Right cardiac atrium (tissue), 5 donors: Measurements from ENCODE around the gene DNAH17. TPM values are rescaled to one million over a fixed set of nuclear protein-coding genes. Genes with fewer than 3 reads are reported as not detected.

Source experiments
- ATAC-seq, 2 donors: fragments of 200-7000 bp; cut with Tn5 transposase; one replicate each; pipeline versions ENCODE4 v1.8.0 to v1.9.1; 2020; ENCODE audit warnings: moderate library complexity in 2 of 2, mild to moderate bottlenecking in 1 of 2
- DNase-seq, 3 donors: peaks; one replicate each; pipeline ENCODE4 v3.0.0-alpha.2; 2020
- H3K27ac ChIP-seq: one replicate; pipeline ENCODE4 v1.5.1; 2013; ENCODE audit warnings: mild to moderate bottlenecking, low read length, control low read depth, moderate library complexity
- H3K27me3 ChIP-seq: one replicate; pipeline ENCODE4 v1.6.1; 2013; ENCODE audit not compliant: control insufficient read depth, insufficient read depth
- H3K4me1 ChIP-seq: one replicate; pipeline ENCODE4 v1.6.1; 2013; ENCODE audit warnings: low read length; ENCODE audit not compliant: control insufficient read depth, insufficient read depth
- H3K4me3 ChIP-seq: one replicate; pipeline ENCODE4 v1.5.1; 2013; ENCODE audit warnings: low read length, control low read depth
- H3K9me3 ChIP-seq: one replicate; pipeline ENCODE4 v1.6.1; 2013; ENCODE audit warnings: low read length; ENCODE audit not compliant: control insufficient read depth
- WGBS: extraction: QIAGEN DNeasy Blood & Tissue Kit; methylation state at CpG from one replicate; pipeline ENCODE4 v1.1.7; 2013; 5-methylcytosine and 5-hydroxymethylcytosine counted together
- intact Hi-C, 4 donors: fragments of 100-400 bp; cut with DNase I; formaldehyde crosslinking; loops; one replicate each; pipeline versions ENCODE4 v1.11.0 to v1.14.0; 2022 to 2023
- polyA plus RNA-seq: library from polyadenylated mRNA; stranded (reverse); fragments of 200-250 nt; gene quantifications from one replicate; pipeline ENCODE4 v1.2.3, GENCODE V29; 2013
- total RNA-seq, 4 donors: library from RNA; stranded (reverse); fragmentation: NEBNext Ultra II Directional; extraction: Animal tissue kit (Norgen Biotek cat#: 25700); gene quantifications; one replicate each; pipeline ENCODE4 v1.2.1, GENCODE V29; 2021
- donor health status: healthy with polysubstance abuse.
- donor health status: DM: no; HTN: yes; CAD: no.
- donor health status: DM: no; HTN: no; CAD: no.
- donor health status: DM: no; HTN: yes; CAD: no; lungs with severe emphysema.
- donor health status: DM: yes; HTN: yes; CAD: no.

DNAH17 gene
- total and polyA plus RNA-seq, 5 donors, result 0.06 to 0.28 (median 0.19) TPM; not detected in 1

DNA sequence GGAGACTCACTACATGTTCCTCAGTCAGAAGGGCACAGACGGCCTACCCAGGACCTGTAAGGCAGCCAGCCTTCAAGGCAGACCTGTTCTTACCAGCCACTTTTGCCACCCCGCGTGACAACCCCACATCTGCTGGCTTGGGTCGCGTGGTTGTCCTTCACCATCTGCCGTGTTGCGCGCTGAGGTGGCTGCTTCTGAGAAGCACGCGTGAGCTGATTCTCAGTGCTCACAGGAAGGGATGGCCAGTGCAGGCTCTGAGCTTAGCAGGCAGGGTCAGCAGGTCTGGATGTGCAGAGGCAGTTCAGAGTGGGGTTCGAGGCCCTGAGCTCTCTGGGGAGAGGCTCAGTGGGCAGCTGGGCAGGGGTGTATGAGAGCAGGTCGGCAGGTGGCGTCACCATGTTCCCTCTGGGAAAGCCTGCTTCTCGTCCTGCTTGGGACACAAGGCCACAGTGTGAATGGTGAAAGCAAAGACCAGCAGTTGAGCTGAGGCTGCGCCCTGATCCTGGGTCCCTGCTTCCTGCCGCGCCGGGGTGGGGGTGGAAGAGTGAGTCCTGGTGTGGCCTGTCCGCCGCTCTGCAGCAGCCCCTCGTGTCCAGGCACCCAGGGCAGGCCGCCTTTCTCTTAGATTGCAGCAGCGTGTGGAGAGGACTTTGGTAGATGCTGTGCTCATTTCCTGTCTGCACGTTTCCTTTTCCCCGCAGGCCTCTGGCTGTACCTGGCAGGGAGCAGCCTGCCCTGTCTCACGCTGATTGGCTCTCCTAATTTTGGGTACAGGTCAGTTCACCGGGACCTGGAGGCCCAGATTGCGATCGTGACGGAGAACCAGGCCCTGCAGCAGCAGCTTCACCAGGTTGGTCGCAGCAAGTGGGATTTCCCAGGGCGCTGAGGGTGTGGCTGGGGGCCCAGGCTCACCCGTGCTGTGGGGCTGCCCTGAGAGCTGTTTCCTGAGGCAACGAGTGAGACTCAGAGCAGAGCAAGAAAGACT, 162.7 kb downstream of the DNAH17 start:
- WGBS, result 72% methylated on average over 34 of the region's 34 CpGs
- DNase-seq (peak in 2 of 3 donors; percentile 51 to 58), ATAC-seq (no peak)
- no peak overlapping the region for H3K4me3 ChIP-seq
- no peaks in the 10 kb centered on the region for H3K9me3 ChIP-seq
- intact Hi-C loops, result loop anchor here in 1 of 4 donors (5.0 kb wide), 1 partner anchor 32 kb away; no protein-coding TSS in a partner anchor
- H3K27ac ChIP-seq, result peak overlapping the region; percentile 18
- H3K27me3 ChIP-seq, result no peaks in the 10 kb centered on the region
- H3K4me1 ChIP-seq, result peaks cover 32% of the 10 kb centered on the region

GRCh38 chr17:78412403-78412802, 164.8 kb downstream of the DNAH17 start:
- ATAC-seq, result no peak
- intact Hi-C loops, result no loop called here
- WGBS, result 86% methylated on average over 10 of the region's 10 CpGs
- peak in 1 of 3 donors; percentile 37 for DNase-seq
- peaks cover 38% of the 10 kb centered on the region for H3K4me1 ChIP-seq
- no peaks in the 10 kb centered on the region for H3K9me3 ChIP-seq
- no peak overlapping the region for H3K4me3 ChIP-seq
- no peaks in the 10 kb centered on the region for H3K27me3 ChIP-seq
- peak overlapping the region; percentile 5 for H3K27ac ChIP-seq

GRCh38 chr17:78411241-78411857, 165.8 kb downstream of the DNAH17 start:
- Histone ChIP-seq H3K9me3 (no peaks in the 10 kb centered on the region), H3K27ac (peak overlapping the region; percentile 79), H3K4me1 (peaks cover 32% of the 10 kb centered on the region), H3K27me3 (no peaks in the 10 kb centered on the region), H3K4me3 (no peak overlapping the region)
- WGBS, result 46% methylated on average over 17 of the region's 17 CpGs
- peak; percentile 68 for ATAC-seq
- DNase-seq, result peak in 2 of 3 donors; percentile 53 to 69
- intact Hi-C loops, result no loop called here

GRCh38 chr17:78409191-78409928, 167.8 kb downstream of the DNAH17 start:
- Histone ChIP-seq H3K27ac (no peak overlapping the region), H3K4me3 (no peak overlapping the region), H3K4me1 (peaks cover 23% of the 10 kb centered on the region), H3K9me3 (no peaks in the 10 kb centered on the region), H3K27me3 (no peaks in the 10 kb centered on the region)
- 69% methylated on average over 12 of the region's 12 CpGs for whole genome bisulfite sequencing
- DNase-seq (peak in 2 of 3 donors; percentile 47 to 53), ATAC-seq (no peak)
- intact Hi-C loops, result no loop called here

GRCh38 chr17:78408476-78409050, 168.6 kb downstream of the DNAH17 start:
- DNase-seq (peak in 1 of 3 donors; percentile 32), ATAC-seq (no peak)
- WGBS, result 87% methylated on average over 23 of the region's 23 CpGs
- Histone ChIP-seq H3K27ac (no peak overlapping the region), H3K9me3 (no peaks in the 10 kb centered on the region), H3K27me3 (no peaks in the 10 kb centered on the region), H3K4me3 (no peak overlapping the region), H3K4me1 (peaks cover 23% of the 10 kb centered on the region)
- intact Hi-C loops, result no loop called here

DNA sequence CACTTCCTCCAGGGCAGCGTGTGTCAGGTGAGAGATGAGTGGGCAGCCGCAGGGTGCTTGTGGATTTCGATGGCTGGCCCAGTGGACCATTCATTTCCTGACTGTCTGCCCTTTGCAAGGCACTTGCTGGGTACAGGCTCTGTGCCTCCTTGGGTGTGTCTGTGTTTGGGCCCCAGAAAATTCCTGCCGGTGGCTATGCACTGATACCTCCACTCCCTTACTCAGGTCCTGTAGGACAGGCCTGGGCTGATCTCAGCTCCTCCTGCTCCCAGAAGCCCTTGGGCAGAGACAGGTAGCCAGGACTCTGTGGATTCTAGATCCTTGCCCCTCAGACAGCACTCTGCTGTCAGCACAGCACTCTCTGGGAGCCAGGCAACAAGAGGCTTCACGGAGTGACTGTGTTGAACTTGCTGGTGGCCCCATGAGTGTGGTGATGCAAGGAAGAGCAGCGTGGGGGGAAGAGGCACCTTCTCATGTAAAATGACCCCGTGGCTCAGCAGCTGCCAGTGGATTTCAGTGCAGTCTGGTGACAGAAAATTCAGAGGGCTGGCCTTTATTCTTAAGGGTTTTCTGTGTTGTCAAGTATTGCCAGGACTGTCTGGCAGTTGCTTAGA, 169.7 kb downstream of the DNAH17 start:
- H3K27ac ChIP-seq, result no peak overlapping the region
- whole genome bisulfite sequencing, result 81% methylated on average over 7 of the region's 7 CpGs

DNA sequence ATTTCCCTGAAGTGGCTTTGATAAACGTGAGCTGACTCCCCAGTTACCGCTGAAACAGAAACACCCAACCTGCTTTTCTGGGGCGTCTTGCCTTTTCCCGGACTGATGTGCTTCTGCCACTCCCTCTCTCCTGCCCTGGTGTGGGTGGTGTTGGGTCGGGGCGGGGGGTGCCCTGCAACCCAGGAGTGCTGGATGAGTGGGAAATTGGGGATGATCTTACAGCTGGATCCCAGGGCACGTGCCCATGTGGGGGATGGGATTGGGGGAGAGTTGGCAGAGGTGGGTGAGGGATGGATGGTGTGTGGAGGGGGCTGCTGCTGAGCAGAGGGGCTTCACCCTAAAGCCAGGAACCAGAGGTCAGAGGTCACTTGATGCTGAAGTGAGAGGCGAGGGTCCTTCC, 170.3 kb downstream of the DNAH17 start:
- Histone ChIP-seq H3K9me3 (no peaks in the 10 kb centered on the region), H3K4me1 (peaks cover 15% of the 10 kb centered on the region), H3K27me3 (no peaks in the 10 kb centered on the region), H3K27ac (no peak overlapping the region), H3K4me3 (no peak overlapping the region)
- ATAC-seq (no peak), DNase-seq (no peak)
- intact Hi-C loops, result no loop called here
- WGBS, result 90% methylated on average over 8 of the region's 8 CpGs

More for the DNA sequence above, 169.7 kb downstream of the DNAH17 start:
- H3K4me3 ChIP-seq, result no peak overlapping the region
- H3K27me3 ChIP-seq, result no peaks in the 10 kb centered on the region
- DNase-seq (peak in 1 of 3 donors; percentile 16), ATAC-seq (no peak)
- no peaks in the 10 kb centered on the region for H3K9me3 ChIP-seq
- intact Hi-C loops, result no loop called here
- H3K4me1 ChIP-seq, result peaks cover 18% of the 10 kb centered on the region

GRCh38 chr17:78406396-78406795, 170.8 kb downstream of the DNAH17 start:
- no peak for ATAC-seq
- DNase-seq, result no peak
- no peaks in the 10 kb centered on the region for H3K27me3 ChIP-seq
- intact Hi-C loops, result no loop called here
- no peak overlapping the region for H3K4me3 ChIP-seq
- no peaks in the 10 kb centered on the region for H3K9me3 ChIP-seq
- H3K27ac ChIP-seq, result no peak overlapping the region
- WGBS, result 91% methylated on average over 6 of the region's 6 CpGs
- H3K4me1 ChIP-seq, result peaks cover 12% of the 10 kb centered on the region

GRCh38 chr17:78403822-78404221, 173.4 kb downstream of the DNAH17 start:
- Histone ChIP-seq H3K9me3 (no peaks in the 10 kb centered on the region), H3K4me3 (no peak overlapping the region), H3K27me3 (no peaks in the 10 kb centered on the region), H3K27ac (no peak overlapping the region), H3K4me1 (peaks cover 1% of the 10 kb centered on the region)
- 92% methylated on average over 14 of the region's 14 CpGs for WGBS
- intact Hi-C loops, result no loop called here
- ATAC-seq (no peak), DNase-seq (peak in 2 of 3 donors; percentile 11 to 37)

GRCh38 chr17:78401891-78402290, 175.3 kb downstream of the DNAH17 start:
- H3K27ac ChIP-seq, result no peak overlapping the region
- 52% methylated on average over 8 of the region's 8 CpGs for WGBS
- DNase-seq (peak in 2 of 3 donors; percentile 28 to 41), ATAC-seq (no peak)
- no peak overlapping the region for H3K4me3 ChIP-seq
- intact Hi-C loops, result no loop called here
- no peaks in the 10 kb centered on the region for H3K27me3 ChIP-seq
- H3K9me3 ChIP-seq, result no peaks in the 10 kb centered on the region
- peaks cover 11% of the 10 kb centered on the region for H3K4me1 ChIP-seq
